HL-60/S4 (cell line): Measurements from ENCODE around the gene CCNA1.

Experiments
- in situ Hi-C: fragments of 300-500 bp; cut with MboI; formaldehyde crosslinking; loops from 2 replicates; pipeline ENCODE4 v1.14.3; 2022; ENCODE audit warnings: low sequenced_read_pairs

Gene CCNA1

GRCh38 chr13:36450534-36450933, 18.2 kb downstream of the CCNA1 start:
- in situ Hi-C loops: no loop called here

DNA sequence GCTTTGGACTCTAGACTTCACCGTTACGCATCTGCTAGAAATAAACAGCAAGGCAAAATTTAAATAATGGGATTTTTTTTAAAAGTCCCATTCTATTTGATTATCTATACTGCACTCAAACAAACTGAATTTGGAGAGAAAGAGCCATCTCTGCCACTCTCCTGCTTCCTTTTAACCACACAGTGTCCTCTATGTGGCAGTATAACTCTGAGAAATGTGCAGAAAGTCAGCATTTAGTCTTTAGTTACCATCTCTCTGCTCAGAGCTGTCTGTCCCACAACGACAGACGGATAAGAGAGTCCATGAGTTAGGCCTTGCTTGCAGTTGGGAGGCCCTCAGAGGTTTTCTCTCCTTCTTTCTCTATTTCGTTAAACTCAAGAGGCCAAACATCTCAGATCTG, 21.2 kb downstream of the CCNA1 start:
- in situ Hi-C loops: no loop called here

DNA sequence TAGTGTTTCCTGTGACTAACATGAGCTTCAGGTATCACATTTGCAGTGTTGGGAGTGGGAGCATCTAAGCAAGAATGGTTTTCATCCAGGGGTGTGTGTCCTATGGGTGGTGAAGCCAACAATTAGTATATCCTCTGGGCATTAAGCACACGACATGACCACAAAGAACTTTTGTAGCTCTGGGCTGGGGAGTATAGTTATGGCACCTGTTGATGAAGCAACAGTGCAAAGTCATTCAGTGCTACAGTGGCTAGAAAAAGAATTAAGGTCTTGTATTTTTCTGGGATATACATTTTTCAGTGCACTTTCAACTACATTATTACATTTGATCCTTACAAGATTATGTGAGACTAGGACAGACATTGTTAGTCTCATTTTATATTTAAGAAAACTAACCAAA, 21.8 kb downstream of the CCNA1 start:
- in situ Hi-C loops: no loop called here

- in situ Hi-C loops: no loop called here
Observed at GRCh38 chr13:36454987-36455386, 22.7 kb downstream of the CCNA1 start.

- in situ Hi-C loops: no loop called here
Observed at GRCh38 chr13:36456577-36456976, 24.3 kb downstream of the CCNA1 start.

- in situ Hi-C loops: no loop called here
Observed at GRCh38 chr13:36461506-36461905, 29.2 kb downstream of the CCNA1 start.

GRCh38 chr13:36475468-36475867, 43.2 kb downstream of the CCNA1 start:
- in situ Hi-C loops: no loop called here

DNA sequence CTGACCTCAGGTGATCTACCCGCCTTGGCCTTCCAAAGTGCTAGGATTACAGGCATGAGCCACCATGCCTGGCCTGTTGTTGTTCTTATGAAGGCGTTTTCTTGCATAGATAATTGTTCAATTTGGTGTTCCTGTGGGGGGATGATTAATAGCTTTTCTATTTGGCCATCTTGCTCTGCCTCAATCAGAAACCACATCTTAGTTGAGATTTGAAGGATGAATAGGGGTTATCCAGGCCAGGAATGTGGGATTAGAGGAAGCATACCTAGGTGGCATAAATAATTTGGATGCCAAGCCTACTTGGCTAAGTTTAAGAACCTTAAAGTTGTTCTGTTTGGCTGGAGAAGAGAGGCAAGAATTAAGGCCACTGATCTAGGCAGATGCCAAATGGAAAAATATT, 44.4 kb downstream of the CCNA1 start:
- in situ Hi-C loops: no loop called here

DNA sequence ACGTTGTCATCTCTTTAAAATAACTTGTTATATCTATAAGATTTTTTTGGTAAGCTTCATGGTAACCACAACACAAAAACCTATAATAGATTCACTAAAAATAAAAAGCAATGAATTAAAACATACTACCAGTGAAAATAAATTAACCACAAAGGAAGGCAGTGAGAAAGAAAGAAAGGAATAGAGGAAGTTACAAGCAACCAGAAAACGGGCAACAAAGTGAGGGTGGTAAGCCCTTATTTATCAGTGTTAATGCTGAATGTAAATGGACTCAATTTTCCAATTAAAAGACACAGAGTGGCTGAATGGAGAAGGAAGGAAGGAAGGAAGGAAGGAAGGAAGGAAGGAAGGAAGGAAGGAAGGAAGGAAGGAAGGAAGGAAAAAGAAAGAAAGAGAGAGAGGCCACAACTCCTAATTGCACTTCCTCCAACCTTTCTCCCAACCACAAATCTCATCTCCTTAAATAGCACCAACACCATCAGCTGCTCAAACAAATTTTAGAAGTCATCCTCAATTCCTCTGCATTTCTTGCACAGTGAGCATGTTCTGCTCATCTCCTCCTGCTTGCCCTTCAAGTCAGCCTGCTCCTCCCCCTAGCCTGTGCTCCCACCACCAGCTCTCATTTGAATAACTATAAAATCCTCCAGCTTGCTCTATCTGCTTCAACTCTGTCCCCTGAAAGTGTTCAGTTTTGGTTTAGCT, 48.6 kb downstream of the CCNA1 start:
- in situ Hi-C loops: no loop called here

DNA sequence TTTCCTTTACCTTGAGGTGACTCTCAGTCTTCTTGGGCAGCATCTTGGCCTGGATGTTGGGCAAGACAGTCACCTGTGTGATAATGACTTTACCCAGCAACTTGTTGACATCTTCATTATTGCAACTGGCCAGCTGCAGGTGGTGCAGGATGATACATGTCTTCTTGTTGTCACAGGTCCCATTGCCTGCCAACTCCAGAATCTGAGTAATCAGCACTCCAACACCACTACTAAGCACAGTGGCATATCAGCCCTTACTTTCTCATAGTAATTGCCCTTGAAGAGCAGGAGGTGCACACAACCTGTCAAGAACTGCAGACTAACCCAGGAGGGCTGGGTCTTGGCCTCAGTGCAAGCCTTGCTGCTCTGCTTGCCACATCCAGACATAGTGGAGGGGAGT, 57.8 kb downstream of the CCNA1 start:
- in situ Hi-C loops: no loop called here
